ENCODE data around the gene CCDC68. TPM values are rescaled to one million over a fixed set of nuclear protein-coding genes. Genes with fewer than 3 reads are reported as not detected.

The CCDC68 gene
- total and polyA plus RNA-seq, 2 of the 4 experiments (the other 2 are of a cell fraction) = 0.46 to 0.54 TPM

DNA sequence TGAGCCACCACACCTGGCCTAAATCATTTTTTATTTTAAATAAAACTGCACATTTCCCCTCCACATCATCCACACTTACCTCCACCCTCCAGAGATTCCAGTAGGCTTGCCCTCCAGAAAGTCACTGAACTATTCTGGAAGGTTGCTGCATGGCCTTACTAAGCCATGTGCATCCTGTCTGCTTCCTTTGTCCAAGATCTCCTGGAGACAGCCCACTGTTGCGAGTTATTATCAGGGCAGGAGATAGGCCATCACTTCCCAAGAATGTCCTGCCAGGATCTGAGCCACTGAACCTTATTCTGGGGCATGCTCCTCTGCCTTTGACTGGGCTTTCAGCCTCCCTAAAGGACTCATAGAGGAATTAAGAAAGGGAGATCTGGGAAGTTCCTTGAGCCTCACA is 26.8 kb downstream of the CCDC68 start:
- Histone ChIP-seq H3K4me3 (ENCODE audit: insufficient read depth, low read depth, low read length) (no peak overlapping the region), H4K8ac (ENCODE audit: low read depth in 2 of 2, low read length in 2 of 2) (no peak overlapping the region), H3K9ac (ENCODE audit: low read depth, low read length) (no peak overlapping the region), H2BK15ac (ENCODE audit: low read depth, low read length) (no peak overlapping the region), H4K5ac (ENCODE audit: low read depth, low read length) (no peak overlapping the region), H3K9me3 (ENCODE audit: control insufficient read depth, insufficient read depth, low read length) (no peaks in the 10 kb centered on the region), H2AK9ac (replicated peaks; ENCODE audit: low read depth, low read length, poor library complexity) (no peak overlapping the region), H2AK5ac (ENCODE audit: low read depth, low read length) (no peak overlapping the region), H3K14ac (replicated peaks; ENCODE audit: low read depth, low read length) (no peak overlapping the region), H3K79me1 (ENCODE audit: low read depth in 1 of 2, low read length in 2 of 2) (no peaks in the 10 kb centered on the region), H2AFZ (replicated peaks; ENCODE audit: low read length, poor library complexity) (no peak overlapping the region), H3K4me2 (ENCODE audit: low read depth, low read length) (no peak overlapping the region), H3K9me1 (ENCODE audit: insufficient read depth, low read length) (peaks cover 6% of the 10 kb centered on the region; the same call in 1 of the 2 replicates), H2BK5ac (ENCODE audit: low read depth, low read length, poor library complexity, severe bottlenecking) (no peak overlapping the region), H3K27me3 (ENCODE audit: control insufficient read depth, insufficient read depth, low read length) (no peaks in the 10 kb centered on the region), H3K4ac (ENCODE audit: low read depth, low read length) (no peak overlapping the region), H3K18ac (ENCODE audit: low read depth, low read length) (no peak overlapping the region), H3K56ac (ENCODE audit: extremely low read depth, insufficient read depth, low read length) (no peak overlapping the region), H2BK20ac (ENCODE audit: low read depth, low read length) (no peak overlapping the region), H4K91ac (ENCODE audit: insufficient read depth, low read depth, low read length) (no peak overlapping the region), H3K4me1 (ENCODE audit: control insufficient read depth, insufficient read depth, low read length) (no peaks in the 10 kb centered on the region), H2BK120ac (ENCODE audit: low read depth, low read length) (no peak overlapping the region), H3K27ac (ENCODE audit: insufficient read depth, low read length) (no peak overlapping the region), H3K23ac (ENCODE audit: low read depth, low read length) (no peak overlapping the region), H4K20me1 (ENCODE audit: insufficient read depth, low read length) (no peaks in the 10 kb centered on the region), H3K36me3 (ENCODE audit: control insufficient read depth, insufficient read depth, low read length) (peaks cover 9% of the 10 kb centered on the region; the same call in 1 of the 2 replicates)
- CTCF ChIA-PET = no interaction called here
- dilution Hi-C loops (cut with HindIII; ENCODE audit: low sequenced_read_pairs, unreplicated experiment) (no loop called here), intact Hi-C loops (cut with micrococcal nuclease) (no loop called here), in situ Hi-C loops (cut with MboI; ENCODE audit: low sequenced_read_pairs) (no loop called here)
- BruUV-seq (replicated peaks) = no TSS peak
- TF ChIP-seq BHLHE40 (IDR thresholded peaks at IDR 0.05; ENCODE audit: low read depth, low read length) = no peak
- no peak for TF ChIP-seq CTCF (conservative IDR thresholded peaks at IDR 0.05; ENCODE audit: low read depth, low read length)
- no peak for TF ChIP-seq RFX5 (IDR thresholded peaks at IDR 0.05; ENCODE audit: low read depth, low read length)
- TF ChIP-seq CEBPB (IDR thresholded peaks at IDR 0.05; ENCODE audit: low read depth, low read length) = no peak
- TF ChIP-seq ELK1 (IDR thresholded peaks at IDR 0.05; ENCODE audit: borderline replicate concordance, low read depth, low read length) = no peak
- TF ChIP-seq USF2 (IDR thresholded peaks at IDR 0.05; ENCODE audit: low read depth, low read length) = no peak
- no peak for TF ChIP-seq RCOR1 (IDR thresholded peaks at IDR 0.05; ENCODE audit: insufficient replicate concordance, low read length)
- TF ChIP-seq MAFK (IDR thresholded peaks at IDR 0.05; ENCODE audit: low read depth, low read length) = no peak
- no peak for TF ChIP-seq POLR2A (IDR thresholded peaks at IDR 0.05; ENCODE audit: low read depth, low read length)
- TF ChIP-seq FOS (IDR thresholded peaks at IDR 0.05; ENCODE audit: low read depth, low read length) = no peak
- no peak for TF ChIP-seq MAZ (IDR thresholded peaks at IDR 0.05; ENCODE audit: borderline replicate concordance, low read depth, low read length)
- TF ChIP-seq NFE2L2 (IDR thresholded peaks at IDR 0.05; ENCODE audit: low read depth, low read length) = no peak
- no peak for TF ChIP-seq SMC3 (IDR thresholded peaks at IDR 0.05; ENCODE audit: low read depth, low read length)
- TF ChIP-seq RAD21 (IDR thresholded peaks at IDR 0.05; ENCODE audit: low read length) = no peak
- TF ChIP-seq CHD1 (IDR thresholded peaks at IDR 0.05; ENCODE audit: low read depth, low read length) = no peak
- no peak for TF ChIP-seq MXI1 (IDR thresholded peaks at IDR 0.05; ENCODE audit: borderline replicate concordance, low read depth, low read length)
- POLR2A ChIA-PET (ENCODE audit: unreplicated experiment) = no interaction called here
- DNase-seq (no peak), ATAC-seq (ENCODE audit: low read depth) (no peak)
- WGBS, 2 experiments (ENCODE audit: extremely low coverage in 2 of 2, insufficient read length in 1 of 2) = no CpG with 5 or more reads among the region's 1 CpG

All from IMR-90 (cell line).